Endothelial cell of umbilical vein (primary cell): Measurements from ENCODE around the gene ZNF317. TPM values are rescaled to one million over a fixed set of nuclear protein-coding genes. Genes with fewer than 3 reads are reported as not detected.

Experiments used
- BruUV-seq: library from RNA; stranded (reverse); fragments of 400-500 nt; replicated peaks from 2 replicates; lab custom pipeline; 2021; lab: Mats Ljungman, UMichigan
- CTCF ChIA-PET: fragments of 300-600, 350-600 bp; sonication (Branson Sonifier 250); formaldehyde crosslinking; loops from one replicate; lab custom pipeline; 2021; ENCODE audit warnings: antibody characterized with exemption, inconsistent platforms; lab: Charles Lee
- POLR2A ChIA-PET: fragments of 300-600, 350-600 bp; sonication (Branson Sonifier 250); formaldehyde crosslinking; loops from one replicate; lab custom pipeline; 2021; ENCODE audit warnings: antibody characterized with exemption, inconsistent platforms; lab: Charles Lee
- DNase-seq: peaks from one replicate; pipeline ENCODE4 v3.0.0-alpha.2; 2011; ENCODE audit warnings: low read depth, low spot score
- FAIRE-seq: peaks from 2 replicates; lab custom pipeline; 2011; peaks lifted over from hg19 to GRCh38; lab: Jason Lieb, UNC
- H2AFZ ChIP-seq: 2 replicates; pipeline ENCODE4 v1.6.0; 2012; ENCODE audit warnings: low read depth, low read length, control low read depth, inconsistent platforms
- H3K27ac ChIP-seq: 2 replicates; pipeline ENCODE4 v1.5.1; 2011; ENCODE audit warnings: low read depth, mild to moderate bottlenecking, control low read depth, low read length, moderate library complexity; ENCODE audit not compliant: insufficient read depth
- H3K27me3 ChIP-seq, 2 experiments: 2 replicates each; pipeline versions ENCODE4 v1.6.0 to v1.6.1; 2011; ENCODE audit warnings: low read length in 2 of 2, mixed read lengths in 1 of 2; ENCODE audit not compliant: control insufficient read depth in 2 of 2, insufficient read depth in 2 of 2
- H3K36me3 ChIP-seq, 2 experiments: 2 replicates in 1 of 2; 3 replicates in 1 of 2; pipeline ENCODE4 v1.5.1; 2011; ENCODE audit warnings: low read length in 2 of 2, mild to moderate bottlenecking in 1 of 2, moderate library complexity in 1 of 2; ENCODE audit not compliant: control insufficient read depth in 2 of 2, insufficient read depth in 2 of 2; ENCODE audit errors: extremely low read depth in 1 of 2
- H3K4me1 ChIP-seq: 3 replicates; pipeline ENCODE4 v1.5.1; 2011; ENCODE audit warnings: mild to moderate bottlenecking, low read length; ENCODE audit not compliant: control insufficient read depth, insufficient read depth; ENCODE audit errors: extremely low read depth
- H3K4me2 ChIP-seq: 2 replicates; pipeline ENCODE4 v1.6.1; 2011; ENCODE audit warnings: low read length, control low read depth, mixed read lengths; ENCODE audit not compliant: insufficient read depth
- H3K4me3 ChIP-seq, 3 experiments: fragments of 200-600 bp in 1 of 3; sonication (generic), shearing (Covaris generic) in 1 of 3; replicated peaks in 1 of 3; 2 replicates each; pipeline ENCODE4 v1.5.1; 2011 to 2016; ENCODE audit warnings: control low read depth in 3 of 3, low read length in 3 of 3, mild to moderate bottlenecking in 2 of 3, inconsistent platforms in 1 of 3, low read depth in 1 of 3, moderate library complexity in 1 of 3; ENCODE audit not compliant: insufficient read depth in 1 of 3
- H3K79me2 ChIP-seq: 2 replicates; pipeline ENCODE4 v1.6.0; 2012; ENCODE audit warnings: low read length, inconsistent platforms; ENCODE audit not compliant: control insufficient read depth, insufficient read depth
- H3K9ac ChIP-seq: replicated peaks from 2 replicates; pipeline ENCODE3; 2011; ENCODE audit warnings: low read length, control low read depth; ENCODE audit not compliant: insufficient read depth; ENCODE audit errors: extremely low read depth
- H3K9me1 ChIP-seq: replicated peaks from 3 replicates; pipeline ENCODE4 v1.6.0; 2011; ENCODE audit warnings: mild to moderate bottlenecking, low read length; ENCODE audit not compliant: control insufficient read depth, insufficient read depth; ENCODE audit errors: extremely low read depth
- H3K9me3 ChIP-seq: replicated peaks from 2 replicates; pipeline ENCODE4 v1.5.1; 2012; ENCODE audit warnings: low read length, inconsistent platforms; ENCODE audit not compliant: control insufficient read depth, insufficient read depth
- H4K20me1 ChIP-seq: replicated peaks from 2 replicates; pipeline ENCODE3; 2011; ENCODE audit warnings: mild to moderate bottlenecking, low read length; ENCODE audit not compliant: control insufficient read depth, insufficient read depth; ENCODE audit errors: extremely low read depth
- EZH2 ChIP-seq: IDR thresholded peaks from 2 replicates; pipeline ENCODE4 v1.6.1; 2012; ENCODE audit warnings: borderline replicate concordance, low read depth, mild to moderate bottlenecking, moderate library complexity, low read length, inconsistent platforms; ENCODE audit not compliant: severe bottlenecking
- FOS ChIP-seq: IDR thresholded peaks from 2 replicates; pipeline ENCODE4 v1.6.1; 2011; ENCODE audit warnings: mild to moderate bottlenecking, low read length, moderate library complexity, borderline replicate concordance; ENCODE audit not compliant: insufficient read depth
- GATA2 ChIP-seq: IDR thresholded peaks from 2 replicates; pipeline ENCODE4 v1.7.0; 2011; ENCODE audit warnings: low read depth, mild to moderate bottlenecking, moderate library complexity, mixed read lengths, low read length; ENCODE audit not compliant: insufficient read length, insufficient read depth
- JUN ChIP-seq: IDR thresholded peaks from 2 replicates; pipeline ENCODE4 v1.6.1; 2011; ENCODE audit warnings: borderline replicate concordance, low read depth; ENCODE audit not compliant: insufficient read length, insufficient read depth
- MYC ChIP-seq: IDR thresholded peaks from one replicate; pipeline ENCODE4 v1.6.1; 2011; ENCODE audit warnings: mild to moderate bottlenecking, low read depth, low read length
- POLR2A ChIP-seq: IDR thresholded peaks from 2 replicates; pipeline ENCODE4 v1.6.1; 2012; ENCODE audit warnings: low read depth, mild to moderate bottlenecking, control low read depth, low read length
- POLR2AphosphoS5 ChIP-seq: IDR thresholded peaks from 2 replicates; pipeline ENCODE4 v1.6.1; 2012; ENCODE audit warnings: low read depth, mild to moderate bottlenecking, control low read depth, low read length, moderate library complexity; ENCODE audit not compliant: insufficient read depth
- dilution Hi-C: fragments of 300-500 bp; cut with MboI; formaldehyde crosslinking; loops from one replicate; pipeline ENCODE4 v1.15.0; 2019; ENCODE audit warnings: low sequenced_read_pairs; ENCODE audit not compliant: extremely low pct_ligation_motif_present
- intact Hi-C: fragments of 100-400 bp; cut with micrococcal nuclease; formaldehyde crosslinking; loops from one replicate; pipeline ENCODE4 v1.10.0; 2022
- polyA plus RNA-seq, 4 experiments: library from polyadenylated mRNA; depleted of rRNA in 3 of 4; stranded (reverse) in 3 of 4; unstranded in 1 of 4; fragments of >200 nt; gene quantifications; 2 replicates each; pipeline versions ENCODE4 v1.2.1 to v1.2.3, GENCODE V29; 2011 to 2012; ENCODE audit warnings: missing spikeins in 1 of 4
- total RNA-seq: library from RNA; stranded (reverse); gene quantifications from 2 replicates; pipeline ENCODE4 v1.2.3, GENCODE V29; 2021
- TF ChIP-seq, protein P1 (sequence below), 2 donors: IDR thresholded peaks; 1 replicate in 1 of 2; 2 replicates in 1 of 2; pipeline ENCODE4 v1.5.1; 2011; ENCODE audit warnings: low read length in 2 of 2, mild to moderate bottlenecking in 2 of 2, moderate library complexity in 2 of 2, control low read depth in 1 of 2, inconsistent platforms in 1 of 2, low read depth in 1 of 2; ENCODE audit not compliant: insufficient read depth in 1 of 2; ENCODE audit errors: extremely low read depth in 1 of 2
- TF ChIP-seq, protein P2 (sequence below): IDR thresholded peaks from 2 replicates; pipeline ENCODE4 v1.6.1; 2011; ENCODE audit not compliant: insufficient read depth, insufficient read length

ZNF317 gene
- total and polyA plus RNA-seq, 2 donors (not counting 3 experiments of a cell fraction or from before 2014, with no cell fraction given), result 14.2 to 29.5 TPM

DNA sequence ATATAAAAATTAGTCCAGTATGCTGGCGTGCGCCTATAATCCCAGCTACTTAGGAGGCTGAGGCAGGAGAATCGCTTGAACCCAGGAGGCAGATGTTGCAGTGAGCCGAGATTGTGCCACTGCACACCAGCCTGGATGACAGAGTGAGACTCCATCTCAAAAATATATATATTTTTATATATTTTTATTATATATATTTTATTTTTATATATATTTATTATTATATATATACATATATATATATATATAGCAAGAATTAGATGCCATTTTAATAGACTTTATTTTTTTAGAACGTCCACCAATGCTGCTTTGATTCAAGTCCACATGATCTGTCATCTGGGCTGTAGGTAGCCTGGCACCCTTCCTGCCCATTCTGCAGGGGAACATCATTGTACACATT is 35.1 kb downstream of the ZNF317 start:
- no peak overlapping the region for H3K4me3 ChIP-seq
- no peaks in the 10 kb centered on the region for H3K4me1 ChIP-seq
- dilution Hi-C loops (no loop called here), intact Hi-C loops (no loop called here)
- no peak overlapping the region for H2AFZ ChIP-seq
- no peaks in the 10 kb centered on the region for H3K9me3 ChIP-seq
- FAIRE-seq, result no peak
- H3K27me3 ChIP-seq, result no peaks in the 10 kb centered on the region
- no peaks in the 10 kb centered on the region for H3K36me3 ChIP-seq
- DNase-seq, result no peak
- no peaks in the 10 kb centered on the region for H3K79me2 ChIP-seq
- no peaks in the 10 kb centered on the region for H3K9me1 ChIP-seq
- no TSS peak for BruUV-seq
- no peak overlapping the region for H3K9ac ChIP-seq
- ChIA-PET CTCF (no interaction called here), POLR2A (no interaction called here)
- TF ChIP-seq, protein P1, sequence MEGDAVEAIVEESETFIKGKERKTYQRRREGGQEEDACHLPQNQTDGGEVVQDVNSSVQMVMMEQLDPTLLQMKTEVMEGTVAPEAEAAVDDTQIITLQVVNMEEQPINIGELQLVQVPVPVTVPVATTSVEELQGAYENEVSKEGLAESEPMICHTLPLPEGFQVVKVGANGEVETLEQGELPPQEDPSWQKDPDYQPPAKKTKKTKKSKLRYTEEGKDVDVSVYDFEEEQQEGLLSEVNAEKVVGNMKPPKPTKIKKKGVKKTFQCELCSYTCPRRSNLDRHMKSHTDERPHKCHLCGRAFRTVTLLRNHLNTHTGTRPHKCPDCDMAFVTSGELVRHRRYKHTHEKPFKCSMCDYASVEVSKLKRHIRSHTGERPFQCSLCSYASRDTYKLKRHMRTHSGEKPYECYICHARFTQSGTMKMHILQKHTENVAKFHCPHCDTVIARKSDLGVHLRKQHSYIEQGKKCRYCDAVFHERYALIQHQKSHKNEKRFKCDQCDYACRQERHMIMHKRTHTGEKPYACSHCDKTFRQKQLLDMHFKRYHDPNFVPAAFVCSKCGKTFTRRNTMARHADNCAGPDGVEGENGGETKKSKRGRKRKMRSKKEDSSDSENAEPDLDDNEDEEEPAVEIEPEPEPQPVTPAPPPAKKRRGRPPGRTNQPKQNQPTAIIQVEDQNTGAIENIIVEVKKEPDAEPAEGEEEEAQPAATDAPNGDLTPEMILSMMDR (IDR thresholded peaks at IDR 0.05; ENCODE audit: extremely low read depth in 1 of 2, insufficient read depth in 1 of 2, low read depth in 1 of 2, low read length in 2 of 2), result no peak
- TF ChIP-seq, protein P2, sequence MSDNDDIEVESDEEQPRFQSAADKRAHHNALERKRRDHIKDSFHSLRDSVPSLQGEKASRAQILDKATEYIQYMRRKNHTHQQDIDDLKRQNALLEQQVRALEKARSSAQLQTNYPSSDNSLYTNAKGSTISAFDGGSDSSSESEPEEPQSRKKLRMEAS, result no peak
- TF ChIP-seq POLR2A (no peak), JUN (no peak), POLR2AphosphoS5 (no peak), MYC (no peak), FOS (no peak), GATA2 (no peak), EZH2 (no peak)
- H4K20me1 ChIP-seq, result no peaks in the 10 kb centered on the region
- no peak overlapping the region for H3K27ac ChIP-seq
- no peak overlapping the region for H3K4me2 ChIP-seq
